Lung (tissue), 12 donors: ENCODE measurements around the gene CRNKL1. TPM values are rescaled to one million over a fixed set of nuclear protein-coding genes. Genes with fewer than 3 reads are reported as not detected.
"Not testable (repeated sequence)": the region's sequence is repeated elsewhere in the genome, so short reads cannot be mapped to it uniquely, and the experiment has no call there.

Source experiments
- ATAC-seq: fragments of 200-7000 bp; cut with Tn5 transposase; one replicate; pipeline ENCODE4 v1.9.1; 2020; ENCODE audit warnings: moderate number of reproducible peaks; ENCODE audit not compliant: insufficient read depth, low FRiP score
- DNase-seq, 3 donors: peaks; one replicate each; pipeline ENCODE4 v3.0.0-alpha.2; 2013 to 2017
- H3K27ac ChIP-seq, 2 donors: one replicate each; pipeline ENCODE4 v1.5.1; 2013; ENCODE audit warnings: mild to moderate bottlenecking in 2 of 2, moderate library complexity in 2 of 2, control low read depth in 1 of 2, inconsistent platforms in 1 of 2, low read depth in 1 of 2, low read length in 1 of 2
- H3K27me3 ChIP-seq, 3 donors: one replicate each; pipeline ENCODE4 v1.5.1; 2013; ENCODE audit warnings: low read length in 2 of 3; ENCODE audit not compliant: control insufficient read depth in 3 of 3, insufficient read depth in 3 of 3
- H3K36me3 ChIP-seq, 4 donors: one replicate each; pipeline ENCODE4 v1.5.1; 2013; ENCODE audit warnings: low read length in 4 of 4, mild to moderate bottlenecking in 1 of 4, moderate library complexity in 1 of 4; ENCODE audit not compliant: control insufficient read depth in 4 of 4, insufficient read depth in 4 of 4
- H3K4me1 ChIP-seq, 5 donors: one replicate each; pipeline ENCODE4 v1.5.1; 2013; ENCODE audit warnings: low read length in 5 of 5, mild to moderate bottlenecking in 2 of 5, moderate library complexity in 1 of 5; ENCODE audit not compliant: control insufficient read depth in 5 of 5, insufficient read depth in 5 of 5
- H3K4me3 ChIP-seq: one replicate; pipeline ENCODE4 v1.5.1; 2013; ENCODE audit warnings: mild to moderate bottlenecking, control low read depth, moderate library complexity
- H3K9ac ChIP-seq, 2 donors: one replicate each; pipeline ENCODE4 v1.5.1; 2013; ENCODE audit warnings: low read length in 2 of 2, control low read depth in 1 of 2; ENCODE audit not compliant: insufficient read depth in 1 of 2
- H3K9me3 ChIP-seq, 4 donors: one replicate each; pipeline ENCODE4 v1.5.1; 2013; ENCODE audit warnings: low read length in 3 of 4, mild to moderate bottlenecking in 1 of 4, moderate library complexity in 1 of 4; ENCODE audit not compliant: control insufficient read depth in 4 of 4, insufficient read depth in 3 of 4
- CTCF ChIP-seq: IDR thresholded peaks from 2 replicates; pipeline ENCODE4 v1.5.1; 2012; ENCODE audit warnings: mild to moderate bottlenecking; ENCODE audit errors: control extremely low read depth, extremely low read depth
- WGBS, 2 donors: extraction: QIAGEN DNeasy Blood & Tissue Kit; methylation state at CpG; one replicate each; pipeline ENCODE4 v1.1.7; 2013; 5-methylcytosine and 5-hydroxymethylcytosine counted together
- polyA plus RNA-seq, 2 donors: library from polyadenylated mRNA; stranded (reverse); fragments of 200-250 nt; gene quantifications; one replicate each; pipeline ENCODE4 v1.2.1, GENCODE V29; 2013
- total RNA-seq, 2 donors: library from RNA; depleted of rRNA in 1 of 2; stranded (reverse); fragments of >200 nt in 1 of 2; gene quantifications; one replicate each; pipeline ENCODE4 v1.2.1, GENCODE V29; 2014 to 2021
- donor health status: control.
- donor health status: control.
- donor health status: Bipolar disorder and iron deficiency.
- donor health status: healthy.
- donor health status: DM: yes; HTN: yes; CAD: no.

Gene CRNKL1
- total and polyA plus RNA-seq, 4 donors, result 11.0 to 39.5 (median 20.4) TPM

- 46 to 56% methylated on average over 4 of the region's 4 CpGs for WGBS, 2 donors
- Histone ChIP-seq H3K27ac (peak overlapping the region in 1 of 2 donors; percentile 11), H3K9me3 (no peaks in the 10 kb centered on the region), H3K4me3 (no peak overlapping the region), H3K9ac (peak overlapping the region in 1 of 2 donors; percentile 20), H3K27me3 (peaks cover 0 to 6% (median 0%) of the 10 kb centered on the region in 3 donors), H3K4me1 (peaks cover 0 to 22% (median 8%) of the 10 kb centered on the region in 5 donors), H3K36me3 (no peaks in the 10 kb centered on the region)
- DNase-seq (peak; percentile 32 to 93 (median 89)), ATAC-seq (no peak)
- TF ChIP-seq CTCF, result no peak
Measured at GRCh38 chr20:20010639-20011500, 41.4 kb downstream of the CRNKL1 start.

GRCh38 chr20:20009784-20010253 is 42.4 kb downstream of the CRNKL1 start:
- H3K9ac ChIP-seq, result no peak overlapping the region
- peaks cover 0 to 22% (median 8%) of the 10 kb centered on the region in 5 donors for H3K4me1 ChIP-seq
- no peak overlapping the region for H3K4me3 ChIP-seq
- H3K9me3 ChIP-seq, result no peaks in the 10 kb centered on the region
- ATAC-seq (no peak), DNase-seq (peak in 2 of 3 donors; percentile 21 to 25)
- H3K27me3 ChIP-seq, result peaks cover 0 to 6% (median 0%) of the 10 kb centered on the region in 3 donors
- H3K36me3 ChIP-seq, result no peaks in the 10 kb centered on the region
- no peak overlapping the region for H3K27ac ChIP-seq
- WGBS, 2 donors, result 63 to 74% methylated on average over 14 of the region's 14 CpGs
- TF ChIP-seq CTCF, result no peak

GRCh38 chr20:20005342-20005741 is 46.9 kb downstream of the CRNKL1 start:
- DNase-seq, result no peak
- Histone ChIP-seq H3K27me3 (peaks cover 0 to 2% (median 0%) of the 10 kb centered on the region in 3 donors), H3K4me3 (no peak overlapping the region), H3K27ac (no peak overlapping the region), H3K9me3 (no peaks in the 10 kb centered on the region), H3K9ac (no peak overlapping the region), H3K4me1 (peaks cover 4 to 23% (median 8%) of the 10 kb centered on the region in 5 donors), H3K36me3 (peaks cover 3 to 12% (median 10%) of the 10 kb centered on the region in 4 donors)
- ATAC-seq, result no peak
- 69 to 73% methylated on average over 7 of the region's 7 CpGs for WGBS, 2 donors
- no peak for TF ChIP-seq CTCF

- H3K4me1 ChIP-seq, result peaks cover 0 to 13% (median 8%) of the 10 kb centered on the region in 5 donors
- peak overlapping the region in 1 of 2 donors; percentile 14 for H3K9ac ChIP-seq
- H3K4me3 ChIP-seq, H3K9me3 ChIP-seq, H3K27me3 ChIP-seq, ATAC-seq: not testable (repeated sequence)
- DNase-seq, result peak in 1 of 3 donors; percentile 4
- H3K36me3 ChIP-seq, result peaks cover 16 to 25% (median 21%) of the 10 kb centered on the region in 4 donors
- 43 to 56% methylated on average over 6 of the region's 6 CpGs for WGBS, 2 donors
- peak overlapping the region; percentile 30 to 90 for H3K27ac ChIP-seq
Measured at GRCh38 chr20:20003955-20004322, 48.3 kb downstream of the CRNKL1 start.
